Ammon's horn (tissue), 1 donor: ENCODE data around the gene APC2.
A peak's percentile ranks its signal among the peaks of the same experiment; 100 is the strongest.
"Not testable (repeated sequence)": the region's sequence is repeated elsewhere in the genome, so short reads cannot be mapped to it uniquely, and the experiment has no call there.

Experiments used
- DNase-seq: peaks from one replicate; pipeline ENCODE4 v3.0.0-alpha.2; 2016; ENCODE audit warnings: low spot score

APC2 gene

GRCh38 chr19:1466018-1466460 lies 16.1 kb downstream of the APC2 start:
- no peak for DNase-seq

- no peak for DNase-seq
These were observed 16.7 kb downstream of the APC2 start for GRCh38 chr19:1466461-1467214.

- DNase-seq = no peak
These were observed 17.2 kb downstream of the APC2 start for GRCh38 chr19:1467215-1467489.

- DNase-seq = no peak
These were observed 17.8 kb downstream of the APC2 start for GRCh38 chr19:1467490-1468273.

- no peak for DNase-seq
These were observed 18.4 kb downstream of the APC2 start for GRCh38 chr19:1468274-1468820.

GRCh38 chr19:1468821-1469254 lies 18.9 kb downstream of the APC2 start:
- DNase-seq = no peak

GRCh38 chr19:1469255-1470054 lies 19.5 kb downstream of the APC2 start:
- no peak for DNase-seq

GRCh38 chr19:1470055-1470304 lies 20.1 kb downstream of the APC2 start:
- DNase-seq = no peak

GRCh38 chr19:1470305-1471009 lies 20.5 kb downstream of the APC2 start:
- no peak for DNase-seq

GRCh38 chr19:1471010-1471514 lies 21.1 kb downstream of the APC2 start:
- DNase-seq = no peak

GRCh38 chr19:1471515-1472160 lies 21.7 kb downstream of the APC2 start:
- DNase-seq = peak; percentile 57

GRCh38 chr19:1472231-1473084 lies 22.5 kb downstream of the APC2 start:
- no peak for DNase-seq

- no peak for DNase-seq
These were observed 23.3 kb downstream of the APC2 start for GRCh38 chr19:1473085-1473851.

GRCh38 chr19:1474011-1474764 lies 24.3 kb downstream of the APC2 start:
- DNase-seq = peak; percentile 77

GRCh38 chr19:1474765-1475351 lies 24.9 kb downstream of the APC2 start:
- DNase-seq = no peak

GRCh38 chr19:1475751-1476437 lies 26.0 kb downstream of the APC2 start:
- DNase-seq = no peak

GRCh38 chr19:1477056-1477455 lies 27.1 kb downstream of the APC2 start:
- not testable (repeated sequence) for DNase-seq
